Islet precursor cell (in vitro differentiated cells): ENCODE measurements around the gene PPP2R2B.

Source experiments
- DNase-seq: peaks from one replicate; pipeline ENCODE4 v3.0.0-alpha.2; 2018

PPP2R2B gene

GRCh38 chr5:146778795-146779194, 99.8 kb downstream of the PPP2R2B start:
- no peak for DNase-seq

- no peak for DNase-seq
Observed at GRCh38 chr5:146778261-146778660, 100.3 kb downstream of the PPP2R2B start.

GRCh38 chr5:146772881-146773466, 105.6 kb downstream of the PPP2R2B start:
- no peak for DNase-seq

DNA sequence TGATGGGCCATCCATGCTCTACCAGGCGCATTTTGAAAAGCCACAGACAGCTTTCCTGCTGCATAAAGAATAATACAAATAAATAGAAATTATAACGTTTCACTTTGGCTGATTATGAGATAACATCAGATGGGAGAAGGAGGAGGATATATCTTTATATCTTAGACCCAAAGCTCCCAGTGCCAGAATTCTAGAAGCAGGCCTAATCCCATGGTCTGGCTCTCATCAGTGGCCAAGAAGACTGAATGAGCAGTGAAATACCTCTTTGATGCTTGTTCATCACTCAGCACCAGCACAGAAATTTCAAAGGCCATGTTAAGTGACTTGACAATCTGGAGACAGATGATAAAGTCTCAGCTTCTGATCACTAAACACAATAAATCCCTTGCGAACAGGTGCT, 107.6 kb downstream of the PPP2R2B start:
- no peak for DNase-seq

DNA sequence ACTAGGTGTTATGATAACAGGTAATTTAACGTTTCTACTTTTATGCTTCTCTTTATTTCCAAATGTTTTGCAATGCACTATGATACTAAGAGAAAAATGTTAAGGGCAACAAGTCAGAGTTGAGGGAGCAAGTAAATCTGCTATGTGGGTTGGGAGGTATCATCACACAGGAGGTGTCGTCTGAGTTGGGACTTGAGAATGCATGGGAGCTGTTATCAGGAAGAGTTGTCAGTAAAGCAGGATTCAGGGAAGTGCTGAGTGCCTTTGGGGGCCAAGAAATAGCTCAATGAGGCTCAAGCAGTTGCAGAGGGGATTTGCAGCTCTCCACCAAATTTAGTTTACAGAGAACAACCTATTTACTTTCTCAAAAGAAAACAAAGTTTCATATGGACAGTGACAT, 108.0 kb downstream of the PPP2R2B start:
- no peak for DNase-seq

DNA sequence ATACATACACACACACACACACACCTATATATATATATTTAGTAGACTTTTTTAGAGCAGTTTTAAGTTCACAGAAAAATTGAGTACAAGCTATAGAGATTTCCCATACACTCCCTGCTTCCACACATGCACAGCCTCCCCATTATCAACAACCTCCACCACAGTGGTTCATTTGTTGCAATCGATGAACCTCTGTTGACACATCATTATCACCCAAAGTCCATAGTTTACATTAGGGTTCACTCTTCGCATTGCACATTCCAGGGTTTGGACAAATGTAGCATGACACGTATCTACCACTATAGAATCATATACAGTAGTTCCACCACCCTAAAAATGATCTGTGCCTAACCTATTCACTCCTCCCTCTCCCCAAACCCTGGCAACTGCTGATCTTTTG, 111.0 kb downstream of the PPP2R2B start:
- DNase-seq, result no peak

DNA sequence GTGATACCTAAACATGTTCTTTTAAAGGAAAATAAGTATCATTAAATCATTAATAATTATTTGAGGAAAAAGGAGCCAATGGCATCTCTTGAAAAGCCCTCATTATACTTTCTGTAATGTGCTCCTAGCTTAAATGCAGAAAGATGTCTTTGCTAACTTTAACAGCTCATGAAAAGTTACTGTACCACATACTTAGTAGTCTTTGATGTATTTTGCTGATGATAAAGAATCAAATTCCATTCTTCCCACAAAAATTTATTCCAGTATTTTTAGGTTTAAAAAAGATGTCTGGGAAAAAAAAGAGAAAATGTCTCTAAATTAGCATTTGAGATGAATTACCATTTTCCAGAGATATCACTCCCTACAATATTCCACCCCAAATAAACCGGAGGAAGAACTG, 112.5 kb downstream of the PPP2R2B start:
- no peak for DNase-seq

DNA sequence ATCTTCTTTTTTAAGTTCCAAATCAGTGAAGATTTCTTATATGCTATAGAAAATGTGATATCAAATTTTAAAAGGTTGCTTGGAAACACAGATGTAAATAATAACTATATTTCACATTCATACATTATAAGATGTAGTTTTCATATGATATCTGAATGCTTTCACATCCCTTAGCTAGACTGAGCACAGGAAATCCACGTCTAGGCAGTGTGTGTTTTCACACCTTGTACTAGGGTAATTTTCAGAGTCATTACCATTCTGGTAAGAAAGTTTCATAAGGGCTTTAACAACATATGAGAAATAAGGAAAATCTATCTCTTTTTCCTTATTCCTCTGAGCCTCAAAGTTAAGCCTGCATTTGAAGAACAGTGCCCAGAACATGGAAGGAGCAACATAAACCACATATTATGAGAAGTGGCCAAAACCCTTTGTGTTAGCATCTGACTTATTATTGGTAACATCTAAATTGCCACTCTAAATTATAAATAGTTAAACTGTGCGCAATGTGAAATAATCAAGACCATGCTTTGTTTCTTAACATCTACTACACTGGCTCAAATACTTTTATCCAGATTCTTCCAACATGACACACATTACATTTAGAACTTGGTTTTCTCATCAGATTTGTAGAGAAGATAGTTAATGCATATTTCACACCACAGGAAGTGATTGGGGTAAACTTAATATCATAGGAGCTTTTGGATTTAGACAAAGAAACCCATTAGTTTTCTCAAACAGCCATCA, 113.3 kb downstream of the PPP2R2B start:
- no peak for DNase-seq

DNA sequence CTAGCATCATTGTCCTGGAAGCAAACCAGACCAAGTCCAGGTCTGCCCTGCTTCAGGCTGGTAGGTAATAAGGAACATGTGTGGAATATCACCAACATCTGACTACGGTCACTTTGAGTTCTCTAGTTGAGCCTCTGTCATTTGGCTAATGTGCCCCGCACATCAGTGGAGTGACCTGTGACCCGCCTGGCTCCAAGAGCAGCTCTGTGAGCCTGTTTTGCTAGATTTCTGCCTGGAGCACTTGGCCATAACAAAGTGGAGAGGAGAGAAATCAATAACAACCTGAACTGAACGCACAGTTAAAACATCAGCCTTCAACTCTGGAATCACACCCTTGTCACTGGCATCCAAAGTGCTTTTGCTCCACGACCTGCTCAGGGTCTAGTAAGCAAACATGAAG, 115.7 kb downstream of the PPP2R2B start:
- DNase-seq, result peak; percentile 64

DNA sequence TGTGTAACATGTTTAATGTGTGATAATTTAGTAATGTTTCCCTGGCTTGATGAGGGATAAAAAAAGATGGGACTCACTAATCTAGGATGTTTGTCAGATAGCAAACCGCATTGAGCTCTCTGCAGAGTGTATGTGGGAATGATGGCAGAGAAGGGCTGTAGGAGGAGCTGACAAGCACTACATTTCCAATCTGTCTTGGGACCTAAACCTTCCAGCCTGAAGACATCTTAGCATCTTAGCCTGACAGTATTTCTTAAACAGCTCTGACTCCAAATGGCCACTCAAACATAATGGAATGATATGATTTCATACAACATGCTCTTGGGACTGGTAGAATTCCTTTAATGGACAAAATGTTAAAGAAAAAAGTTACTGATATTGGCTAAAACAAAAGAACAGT, 116.7 kb downstream of the PPP2R2B start:
- no peak for DNase-seq

DNA sequence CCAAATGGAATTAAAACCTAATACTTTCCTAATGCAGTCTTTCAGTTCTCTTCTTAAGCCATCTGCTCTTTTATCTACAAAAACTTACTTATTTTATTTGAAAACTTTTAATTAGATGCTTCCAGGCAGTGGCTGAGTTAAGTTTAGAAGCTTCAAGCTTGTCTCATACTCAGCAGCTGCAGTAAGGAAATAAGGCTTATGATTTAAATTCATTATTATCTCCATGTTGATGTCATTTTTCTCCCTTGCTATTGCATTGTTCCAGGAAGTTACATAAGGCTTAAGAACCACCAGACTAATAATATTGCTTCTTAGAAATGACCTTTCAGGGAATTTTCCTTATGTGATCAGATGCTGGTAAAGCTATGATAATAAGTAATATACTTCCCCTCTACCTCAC, 119.6 kb downstream of the PPP2R2B start:
- DNase-seq, result no peak

DNA sequence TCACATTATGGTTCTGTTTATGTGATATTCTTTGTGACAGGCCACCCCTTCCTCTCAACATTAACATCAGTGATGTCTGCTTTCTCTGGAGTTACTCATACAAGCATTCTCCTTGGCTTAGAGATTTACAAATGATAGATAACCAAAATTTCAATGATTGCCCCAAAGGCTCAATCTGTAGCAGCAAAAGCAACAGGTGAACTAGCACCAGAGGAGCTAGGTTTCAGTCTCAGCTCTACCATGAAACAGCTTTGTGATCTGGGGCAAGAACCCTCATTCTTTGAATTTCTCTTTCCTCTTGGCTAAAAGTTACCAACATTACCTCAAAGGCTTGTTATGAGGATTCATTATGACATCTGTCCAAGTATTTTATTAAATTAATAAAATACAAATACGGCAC, 120.5 kb downstream of the PPP2R2B start:
- no peak for DNase-seq

DNA sequence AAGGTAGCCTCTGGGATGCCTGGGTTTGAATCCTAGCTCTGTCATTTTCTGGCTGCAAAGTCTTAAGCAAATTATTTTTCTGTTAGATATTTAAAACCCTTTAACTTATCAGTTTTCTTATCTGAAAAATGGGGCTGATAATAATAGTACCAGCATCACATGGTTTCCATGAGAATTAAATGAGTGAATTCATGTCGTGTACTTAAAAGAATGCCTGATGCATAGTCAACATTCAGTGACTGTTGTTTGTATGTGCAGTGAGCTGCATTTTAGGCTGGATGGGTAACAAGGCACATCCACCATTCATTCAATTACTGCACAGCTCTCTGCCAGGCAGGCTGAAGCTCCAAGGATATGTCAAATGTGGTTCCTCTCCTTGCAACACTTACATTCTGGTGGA, 122.0 kb downstream of the PPP2R2B start:
- no peak for DNase-seq

DNA sequence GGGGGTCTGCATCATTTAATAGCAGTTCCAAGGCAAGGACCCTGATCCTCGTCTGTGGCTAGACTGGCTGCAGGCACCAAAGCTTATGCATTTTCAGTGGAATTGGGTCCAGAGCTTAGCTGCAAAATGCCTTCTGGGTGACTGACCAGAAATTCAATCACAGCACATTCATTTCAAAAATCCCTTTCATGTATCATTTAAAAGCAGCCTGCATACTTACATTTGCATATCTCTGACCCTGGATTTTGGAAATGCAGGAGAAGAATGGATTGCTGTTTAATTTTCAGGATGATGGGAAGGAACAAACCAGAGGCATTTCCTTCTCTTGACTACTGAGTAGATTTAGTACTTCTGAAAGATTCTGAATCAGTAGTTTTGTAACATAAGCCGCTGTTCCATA, 122.8 kb downstream of the PPP2R2B start:
- DNase-seq, result no peak

DNA sequence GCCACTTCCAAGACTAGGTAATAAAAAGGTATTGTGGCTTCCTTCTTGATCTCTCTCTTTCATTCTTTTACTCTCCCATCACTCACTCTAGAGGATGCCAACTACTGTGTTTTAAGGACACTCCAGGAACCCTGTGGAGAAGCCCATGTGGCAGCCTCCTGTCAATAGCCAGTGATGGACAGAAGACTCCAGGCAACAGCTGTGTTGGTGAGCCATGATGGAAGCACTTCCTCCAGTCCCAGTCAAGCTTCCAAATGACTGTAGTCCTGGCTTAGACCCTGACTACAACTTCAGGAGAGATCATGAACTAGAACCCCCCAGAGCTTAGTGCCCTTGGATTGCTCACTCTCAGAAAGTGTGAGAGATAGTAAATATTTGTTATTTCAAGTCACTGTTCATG, 123.9 kb downstream of the PPP2R2B start:
- DNase-seq, result no peak

DNA sequence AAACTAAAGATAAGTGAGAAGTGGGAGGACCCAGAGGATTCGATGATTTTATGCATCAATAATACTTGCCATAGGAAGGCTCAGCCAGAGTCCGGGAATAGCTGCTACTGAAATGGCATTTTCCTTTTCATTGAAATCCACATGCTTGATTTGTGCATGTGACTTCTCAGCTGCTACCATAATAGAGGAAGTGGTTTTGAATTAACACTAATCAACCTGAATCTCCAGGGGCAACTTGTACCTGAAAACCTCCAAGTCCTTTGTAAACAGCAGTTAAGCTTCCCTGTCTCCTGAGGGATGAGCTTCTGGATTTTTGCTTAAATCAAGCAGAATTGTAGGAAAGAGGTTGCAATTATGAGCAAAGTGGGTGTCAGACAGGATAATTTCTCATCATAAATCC, 124.9 kb downstream of the PPP2R2B start:
- DNase-seq, result no peak

DNA sequence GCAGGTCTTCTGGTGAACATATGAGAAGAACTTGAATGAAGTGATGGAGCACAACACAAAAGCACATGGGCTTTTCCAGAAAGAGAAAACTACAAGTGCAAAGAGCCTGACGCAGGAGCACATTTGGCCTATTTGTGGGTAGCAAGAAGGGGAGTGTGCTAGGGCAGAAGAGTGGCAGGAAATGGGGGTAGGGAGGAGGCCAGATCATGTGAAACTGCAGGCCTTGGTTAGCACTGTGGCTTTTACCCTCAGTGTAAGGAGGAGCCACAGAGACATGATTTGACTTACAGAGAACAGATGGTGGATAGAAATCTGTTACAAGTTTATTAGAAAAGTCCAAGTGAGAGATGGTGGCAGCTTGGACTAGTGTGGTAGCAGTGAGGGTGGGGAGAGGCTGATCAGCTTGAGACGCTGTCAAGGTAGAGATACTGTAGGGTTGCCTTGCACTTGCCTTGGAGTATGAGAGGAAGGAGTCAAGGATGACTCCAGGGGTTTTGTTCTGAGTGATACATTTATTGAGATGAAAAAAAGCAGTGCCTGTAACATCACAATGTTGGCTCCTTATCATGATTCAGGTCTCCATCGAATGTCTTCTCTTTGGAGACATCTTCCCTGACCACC, 126.7 kb downstream of the PPP2R2B start:
- no peak for DNase-seq

DNA sequence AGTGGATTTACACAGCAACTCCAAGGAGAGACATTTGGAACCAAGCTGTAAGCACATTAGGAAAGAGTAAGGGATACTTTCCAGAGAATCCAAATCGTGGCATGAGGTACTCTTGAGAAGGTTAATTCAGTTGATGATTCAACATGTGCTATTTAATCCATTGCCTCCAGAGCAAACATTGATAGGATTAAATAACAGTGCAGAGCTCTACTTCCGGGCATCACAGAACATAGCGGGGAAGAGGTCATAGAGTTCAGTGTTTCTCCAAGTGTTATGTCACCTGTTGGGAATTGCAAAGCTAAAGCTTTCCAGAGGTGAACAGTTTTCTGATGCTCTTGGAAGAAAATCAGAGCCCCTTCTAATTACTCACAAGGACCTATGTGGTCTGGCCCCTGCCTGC, 127.5 kb downstream of the PPP2R2B start:
- DNase-seq, result no peak

DNA sequence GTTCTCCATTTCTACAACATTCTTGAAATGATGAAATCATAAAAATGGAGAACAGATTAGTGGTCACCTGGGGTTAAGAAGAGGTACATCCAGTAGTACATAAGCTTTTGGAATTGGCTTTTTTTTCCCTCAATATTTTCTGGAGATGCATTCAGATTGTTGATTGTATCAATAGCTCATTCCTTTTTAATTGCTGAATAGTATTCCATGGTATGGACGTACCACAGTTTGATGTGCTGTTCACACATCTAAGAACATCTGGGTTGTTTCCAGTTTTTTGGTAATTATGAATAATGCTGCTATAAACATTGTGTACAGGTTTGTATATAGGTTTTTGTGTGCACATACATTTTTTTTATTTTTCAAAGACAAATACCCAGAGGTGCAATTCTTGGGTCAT, 130.0 kb downstream of the PPP2R2B start:
- no peak for DNase-seq

DNA sequence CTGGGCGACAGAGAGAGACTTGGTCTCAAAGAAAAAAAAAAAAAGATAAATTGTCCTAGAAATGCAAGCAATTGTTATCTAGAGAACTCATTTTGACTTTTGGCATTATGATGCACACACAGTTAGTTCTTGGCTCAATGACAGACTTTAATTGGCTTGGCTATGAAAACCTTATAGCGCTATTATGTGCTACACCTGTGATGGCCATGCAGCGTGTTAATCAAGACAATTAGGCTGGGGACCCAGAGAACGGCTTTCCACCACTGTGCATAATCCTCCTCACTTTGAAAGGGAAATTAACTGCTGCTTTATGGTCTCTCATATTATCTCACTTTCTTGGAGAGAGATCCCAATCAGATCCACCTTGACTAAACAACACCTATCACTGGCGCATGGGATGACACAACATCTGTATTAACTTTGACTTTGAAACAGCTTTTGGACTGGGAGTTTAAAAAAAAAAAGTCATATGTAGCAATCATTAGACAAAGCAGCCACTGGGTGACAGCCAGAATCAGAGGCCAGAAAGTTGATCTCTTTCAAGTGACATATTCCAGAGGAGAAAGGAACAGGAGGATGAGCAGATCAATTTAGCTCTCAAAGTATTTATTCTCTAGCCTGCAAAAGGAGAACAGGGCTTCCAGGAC, 132.5 kb downstream of the PPP2R2B start:
- no peak for DNase-seq

GRCh38 chr5:146744068-146744745, 134.3 kb downstream of the PPP2R2B start:
- no peak for DNase-seq

GRCh38 chr5:146734936-146735577, 143.5 kb downstream of the PPP2R2B start:
- DNase-seq, result no peak

GRCh38 chr5:146732962-146733361, 145.6 kb downstream of the PPP2R2B start:
- no peak for DNase-seq
